AG04449 (cell line): Measurements from ENCODE around the gene FBXL15.
A peak's percentile ranks its signal among the peaks of the same experiment; 100 is the strongest.

Experiments used
- CTCF ChIA-PET: fragments of 350-600 bp; formaldehyde crosslinking; extraction: SDS; loops from one replicate; lab custom pipeline; 2021; ENCODE audit warnings: antibody characterized with exemption; lab: Yijun Ruan, JAX
- POLR2A ChIA-PET: fragments of 400-600, 350-600 bp; formaldehyde crosslinking; extraction: SDS; loops from one replicate; lab custom pipeline; 2020; ENCODE audit warnings: antibody characterized with exemption, inconsistent platforms; lab: Yijun Ruan, JAX
- DNase-seq: peaks from one replicate; pipeline ENCODE4 v3.0.0-alpha.2; 2010; ENCODE audit warnings: low read depth, low spot score
- H3K4me3 ChIP-seq: 2 replicates; pipeline ENCODE4 v1.5.1; 2011; ENCODE audit warnings: low read depth, mild to moderate bottlenecking, control low read depth, low read length
- TF ChIP-seq, protein P1 (sequence below): IDR thresholded peaks from one replicate; pipeline ENCODE4 v1.5.1; 2011; ENCODE audit warnings: mild to moderate bottlenecking, moderate library complexity, low read length, control low read depth, inconsistent platforms; ENCODE audit not compliant: insufficient read depth; ENCODE audit errors: missing control alignments

Gene FBXL15

DNA sequence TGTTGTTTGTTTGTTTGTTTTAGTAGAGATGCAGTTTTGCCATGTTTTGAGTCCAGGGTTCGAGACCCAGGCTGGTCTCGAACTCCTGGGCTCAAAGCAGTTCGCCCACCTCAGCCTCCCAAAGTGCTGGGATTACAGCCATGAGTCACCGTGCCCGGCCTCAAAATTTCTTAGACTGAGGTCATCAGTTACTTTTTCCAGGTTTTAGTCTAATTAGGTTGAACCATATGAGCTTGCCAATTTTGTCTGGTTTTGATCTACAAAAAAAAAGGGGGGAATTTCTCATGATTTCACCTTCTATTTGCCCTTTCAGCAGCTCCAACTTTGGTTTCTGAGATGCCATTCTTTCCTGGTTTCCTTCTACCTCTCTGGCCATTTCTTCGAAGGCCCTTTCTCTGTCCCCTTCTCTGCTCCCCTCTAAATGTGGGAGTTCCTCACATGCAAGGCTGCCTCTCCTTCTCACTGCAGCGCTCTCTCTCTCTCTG, 6.2 kb downstream of the FBXL15 start:
- DNase-seq, result no peak
- no peak overlapping the region for H3K4me3 ChIP-seq
- POLR2A ChIA-PET, result interaction anchor here (0.6 to 1.2 kb wide), 2 partner anchors 36 to 197 kb away, joined by 3 read pairs; no protein-coding TSS in a partner anchor
- TF ChIP-seq, protein P1, sequence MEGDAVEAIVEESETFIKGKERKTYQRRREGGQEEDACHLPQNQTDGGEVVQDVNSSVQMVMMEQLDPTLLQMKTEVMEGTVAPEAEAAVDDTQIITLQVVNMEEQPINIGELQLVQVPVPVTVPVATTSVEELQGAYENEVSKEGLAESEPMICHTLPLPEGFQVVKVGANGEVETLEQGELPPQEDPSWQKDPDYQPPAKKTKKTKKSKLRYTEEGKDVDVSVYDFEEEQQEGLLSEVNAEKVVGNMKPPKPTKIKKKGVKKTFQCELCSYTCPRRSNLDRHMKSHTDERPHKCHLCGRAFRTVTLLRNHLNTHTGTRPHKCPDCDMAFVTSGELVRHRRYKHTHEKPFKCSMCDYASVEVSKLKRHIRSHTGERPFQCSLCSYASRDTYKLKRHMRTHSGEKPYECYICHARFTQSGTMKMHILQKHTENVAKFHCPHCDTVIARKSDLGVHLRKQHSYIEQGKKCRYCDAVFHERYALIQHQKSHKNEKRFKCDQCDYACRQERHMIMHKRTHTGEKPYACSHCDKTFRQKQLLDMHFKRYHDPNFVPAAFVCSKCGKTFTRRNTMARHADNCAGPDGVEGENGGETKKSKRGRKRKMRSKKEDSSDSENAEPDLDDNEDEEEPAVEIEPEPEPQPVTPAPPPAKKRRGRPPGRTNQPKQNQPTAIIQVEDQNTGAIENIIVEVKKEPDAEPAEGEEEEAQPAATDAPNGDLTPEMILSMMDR, result no peak
- CTCF ChIA-PET, result interaction anchor here (1.3 to 9.9 kb wide), 6 partner anchors 25 to 257 kb away, joined by 3 to 157 read pairs (median 6); partner anchors contain the start of genes ELOVL3 and NFKB2

DNA sequence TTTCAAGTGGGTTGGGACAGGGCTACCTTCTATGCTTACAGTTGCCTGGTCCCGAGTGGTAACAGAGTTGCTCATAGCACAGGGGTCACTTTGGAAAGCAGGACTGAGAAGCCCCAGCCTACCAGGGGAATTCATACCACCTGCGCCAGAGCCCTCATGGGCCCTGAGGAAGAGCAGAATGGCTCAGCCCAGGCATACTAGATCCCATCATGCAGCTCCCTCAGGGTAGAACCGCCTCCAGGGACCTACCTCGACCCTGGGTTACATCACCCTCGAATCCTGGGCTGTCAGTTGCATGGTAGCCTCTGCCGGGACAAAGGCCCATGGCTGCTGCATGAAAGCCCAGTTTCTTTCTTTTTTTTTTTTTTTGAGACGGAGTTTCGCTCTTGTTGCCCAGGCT, 8.8 kb downstream of the FBXL15 start:
- CTCF ChIA-PET, result interaction anchor here (1.1 to 1.5 kb wide), 2 partner anchors 200 to 261 kb away, joined by 4 to 5 read pairs; no protein-coding TSS in a partner anchor
- DNase-seq, result no peak
- no peak overlapping the region for H3K4me3 ChIP-seq
- TF ChIP-seq, protein P1, result no peak
- POLR2A ChIA-PET, result no interaction called here

DNA sequence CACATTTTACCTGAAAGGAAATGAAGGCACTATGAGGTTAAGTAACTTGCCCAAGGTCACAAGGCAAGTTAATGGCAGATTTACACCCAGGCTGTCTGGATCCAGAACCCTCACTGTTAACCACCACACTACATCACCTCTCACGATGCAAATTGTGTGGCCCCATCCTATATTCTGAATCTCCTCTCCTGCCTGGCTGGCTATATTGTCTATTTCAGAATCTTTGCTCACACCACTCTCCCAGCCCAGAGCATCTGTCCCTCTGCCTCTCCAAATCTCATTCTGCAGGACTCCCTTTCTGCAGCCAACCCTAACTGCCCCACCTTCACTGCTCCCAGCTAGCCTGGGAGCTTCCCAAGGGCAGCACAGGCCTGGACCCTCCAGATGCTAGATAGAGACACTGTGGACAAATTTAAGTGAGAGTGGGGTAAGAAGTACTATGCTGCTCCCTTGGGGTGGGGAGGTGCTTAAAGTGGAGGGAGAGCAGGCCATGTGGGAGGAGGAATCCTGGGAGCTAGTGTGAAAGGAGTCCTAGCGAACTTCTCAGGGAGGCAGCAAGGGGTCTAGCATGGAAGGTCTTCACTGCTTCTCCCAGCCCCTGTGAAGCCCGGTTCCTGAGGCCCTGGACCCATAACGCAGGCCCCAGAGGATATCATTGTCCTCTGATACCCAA, 11.0 kb downstream of the FBXL15 start:
- ChIA-PET POLR2A (interaction anchor here (1.1 to 2.1 kb wide), 2 partner anchors 10 to 19 kb away, joined by 15 to 31 read pairs; partner anchors contain the start of genes C10orf95 and FBXL15), CTCF (interaction anchor here (0.9 to 4.6 kb wide), 8 partner anchors 9 to 262 kb away, joined by 3 to 48 read pairs (median 6); partner anchors contain the start of gene FBXL15)
- TF ChIP-seq, protein P1, result no peak
- DNase-seq, result no peak
- H3K4me3 ChIP-seq, result peak overlapping the region; percentile 90

DNA sequence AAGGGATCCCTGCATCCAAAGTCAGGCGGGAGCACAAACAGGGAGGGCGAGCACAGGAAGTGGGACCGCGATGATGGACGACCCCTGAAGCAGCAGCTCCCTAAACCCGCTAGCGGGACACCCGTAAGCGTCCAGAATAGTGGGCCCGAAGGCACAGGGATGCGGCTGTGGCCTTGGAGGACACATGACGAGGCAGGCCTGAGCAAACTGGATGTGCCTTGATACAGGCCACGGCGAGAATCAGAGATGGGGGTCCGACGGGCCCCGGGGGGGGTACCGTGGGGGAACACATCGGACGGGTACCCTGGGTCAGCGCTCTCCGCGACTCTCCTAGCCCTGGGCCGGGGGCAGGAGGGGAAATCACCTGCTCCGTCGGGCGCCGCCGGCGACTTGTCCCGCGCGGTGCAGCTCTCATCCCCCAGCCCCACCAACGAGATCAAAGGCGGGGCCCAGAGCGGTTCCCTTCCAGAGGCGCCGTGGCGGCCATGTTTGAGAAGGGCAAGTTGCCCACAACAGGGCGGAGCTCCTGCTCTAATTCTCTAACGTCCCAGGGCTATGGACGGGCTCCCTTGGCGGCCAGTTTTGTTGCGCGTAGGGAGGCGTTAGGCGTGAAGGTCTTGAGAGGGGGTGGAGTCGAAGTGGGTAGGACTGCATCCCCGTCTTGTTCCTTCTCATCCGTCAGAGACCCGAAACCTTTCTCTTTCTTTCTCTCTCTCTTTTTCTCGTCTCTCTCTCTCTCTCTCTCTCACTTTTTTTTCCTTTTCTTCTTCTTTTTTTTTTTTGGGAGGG, 11.7 kb downstream of the FBXL15 start, which contains the start of gene CUEDC2:
CUEDC2 (minus strand) TSS at position 413 of the 789 bp plus-strand sequence. CDS start 7,386 bp downstream, outside the sequence.
- peak; percentile 61 for DNase-seq
- H3K4me3 ChIP-seq, result peak within 1 kb of the TSS; percentile 90
- ChIA-PET POLR2A (interaction anchor here (0.5 to 2.1 kb wide), 6 partner anchors 10 to 178 kb away, joined by 4 to 31 read pairs (median 5); partner anchors contain the start of genes C10orf95 and FBXL15), CTCF (interaction anchor here (0.6 to 4.6 kb wide), 10 partner anchors 10 to 263 kb away, joined by 3 to 48 read pairs (median 5); partner anchors contain the start of genes FBXL15 and SUFU)
- TF ChIP-seq, protein P1, result no peak

DNA sequence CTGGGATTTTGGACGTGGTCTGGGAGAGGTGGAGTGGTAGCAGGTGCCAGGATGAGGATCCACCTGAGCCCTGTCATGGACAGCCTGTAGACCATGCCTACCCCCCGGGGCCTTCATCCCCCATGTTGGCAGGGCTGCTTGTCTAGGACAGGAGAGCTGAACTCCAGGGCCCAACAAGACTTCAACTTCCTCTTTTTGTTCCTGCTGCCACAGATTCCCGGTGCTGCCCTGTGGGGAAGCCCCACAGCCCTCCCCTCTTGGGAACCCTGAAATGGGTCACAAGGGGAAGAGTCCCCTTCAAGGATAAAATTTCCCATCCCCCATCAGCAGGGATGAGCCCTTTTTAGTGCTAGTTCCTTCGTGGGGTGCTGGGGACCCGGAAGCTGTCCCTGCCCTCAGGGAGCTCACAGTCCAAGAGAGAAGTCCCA, 13.0 kb downstream of the FBXL15 start:
- DNase-seq, result no peak
- TF ChIP-seq, protein P1, result no peak
- CTCF ChIA-PET, result interaction anchor here (0.6 to 4.6 kb wide), 3 partner anchors 10 to 45 kb away, joined by 3 to 48 read pairs (median 3); partner anchors contain the start of gene FBXL15
- H3K4me3 ChIP-seq, result no peak overlapping the region
- POLR2A ChIA-PET, result no interaction called here
